Breast epithelium (tissue), 3 donors: ENCODE measurements around the gene NIT2.

Source experiments
- POLR2AphosphoS5 ChIP-seq, 3 donors: sonication (generic); formaldehyde crosslinking; IDR thresholded peaks; one replicate each; pipeline ENCODE4 v1.6.1; 2017; ENCODE audit warnings: antibody characterized with exemption in 3 of 3
- TF ChIP-seq, protein P1 (sequence below), 3 donors: fragments of 450-650 bp; IDR thresholded peaks; one replicate each; pipeline ENCODE4 v1.5.1; 2016 to 2017; ENCODE audit warnings: antibody characterized with exemption in 3 of 3, mild to moderate bottlenecking in 3 of 3, moderate library complexity in 3 of 3

DNA sequence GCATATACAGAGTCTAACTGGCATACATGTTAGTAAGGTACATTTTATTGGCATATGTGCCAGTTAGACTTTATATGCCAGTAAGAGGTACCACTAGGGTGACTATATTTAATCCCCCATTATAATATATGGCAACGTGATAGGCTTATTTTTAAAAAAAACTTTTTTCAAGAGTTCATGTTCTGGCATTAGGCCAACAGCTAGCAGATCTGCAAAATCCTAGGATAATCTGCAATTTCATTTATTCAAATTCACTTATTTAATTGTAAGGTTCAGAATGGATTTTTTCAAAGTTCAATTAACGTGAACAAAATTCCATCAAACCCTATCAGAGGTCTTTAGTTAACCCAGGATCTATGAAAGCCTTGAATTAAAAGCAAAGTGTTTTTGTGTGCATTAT lies 31.9 kb downstream of the NIT2 start:
- TF ChIP-seq, protein P1, sequence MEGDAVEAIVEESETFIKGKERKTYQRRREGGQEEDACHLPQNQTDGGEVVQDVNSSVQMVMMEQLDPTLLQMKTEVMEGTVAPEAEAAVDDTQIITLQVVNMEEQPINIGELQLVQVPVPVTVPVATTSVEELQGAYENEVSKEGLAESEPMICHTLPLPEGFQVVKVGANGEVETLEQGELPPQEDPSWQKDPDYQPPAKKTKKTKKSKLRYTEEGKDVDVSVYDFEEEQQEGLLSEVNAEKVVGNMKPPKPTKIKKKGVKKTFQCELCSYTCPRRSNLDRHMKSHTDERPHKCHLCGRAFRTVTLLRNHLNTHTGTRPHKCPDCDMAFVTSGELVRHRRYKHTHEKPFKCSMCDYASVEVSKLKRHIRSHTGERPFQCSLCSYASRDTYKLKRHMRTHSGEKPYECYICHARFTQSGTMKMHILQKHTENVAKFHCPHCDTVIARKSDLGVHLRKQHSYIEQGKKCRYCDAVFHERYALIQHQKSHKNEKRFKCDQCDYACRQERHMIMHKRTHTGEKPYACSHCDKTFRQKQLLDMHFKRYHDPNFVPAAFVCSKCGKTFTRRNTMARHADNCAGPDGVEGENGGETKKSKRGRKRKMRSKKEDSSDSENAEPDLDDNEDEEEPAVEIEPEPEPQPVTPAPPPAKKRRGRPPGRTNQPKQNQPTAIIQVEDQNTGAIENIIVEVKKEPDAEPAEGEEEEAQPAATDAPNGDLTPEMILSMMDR (IDR thresholded peaks at IDR 0.05) = no peak
- no peak for TF ChIP-seq POLR2AphosphoS5 (IDR thresholded peaks at IDR 0.05)
